HG02943 (cell line): Measurements from ENCODE around the gene METTL15.
"Not testable (repeated sequence)": the region's sequence is repeated elsewhere in the genome, so short reads cannot be mapped to it uniquely, and the experiment has no call there.

Experiments
- ATAC-seq: cut with Tn5 transposase; IDR thresholded peaks from one replicate; pipeline ENCODE4 v1.9.1; 2021; ENCODE audit warnings: mild to moderate bottlenecking, low read depth, moderate library complexity; ENCODE audit not compliant: unreplicated experiment

Gene METTL15

DNA sequence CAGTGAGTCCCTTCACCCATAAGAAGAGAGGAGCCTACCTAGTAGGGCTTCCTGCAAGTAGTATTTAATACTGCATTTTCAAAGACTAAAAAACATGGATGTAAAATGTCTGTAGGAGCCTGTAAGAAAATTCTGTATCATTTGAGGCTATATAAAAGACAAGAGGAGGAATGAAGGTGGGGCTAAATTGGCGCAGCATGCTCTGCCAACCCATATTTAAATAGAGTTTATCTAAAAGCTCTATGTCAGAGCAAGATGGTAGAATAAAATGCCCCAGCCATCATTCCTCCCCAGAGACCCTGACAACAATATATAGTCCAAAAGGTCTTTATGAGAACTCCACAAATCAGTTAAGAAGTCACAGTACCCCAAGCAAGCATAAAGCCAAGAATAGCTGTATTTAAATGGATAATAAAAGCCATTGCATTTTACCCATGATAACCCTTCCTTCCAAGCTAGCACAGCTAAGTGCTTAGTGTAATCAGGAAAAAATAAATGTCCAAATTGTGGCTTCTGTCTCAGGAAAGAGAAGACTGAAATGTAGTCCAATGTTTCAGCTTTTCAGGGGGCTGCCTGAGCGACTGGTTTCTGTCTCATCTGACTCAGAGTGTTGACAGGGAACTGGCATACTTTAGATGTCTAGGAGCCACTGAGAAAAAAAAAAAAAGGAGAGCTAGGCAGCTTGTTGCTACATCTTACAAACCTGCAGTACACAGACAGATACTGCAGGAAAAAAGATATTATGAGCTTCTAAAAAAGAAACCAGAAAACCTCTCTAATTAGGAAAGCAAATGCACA is 258.6 kb downstream of the METTL15 start:
- ATAC-seq = no peak

DNA sequence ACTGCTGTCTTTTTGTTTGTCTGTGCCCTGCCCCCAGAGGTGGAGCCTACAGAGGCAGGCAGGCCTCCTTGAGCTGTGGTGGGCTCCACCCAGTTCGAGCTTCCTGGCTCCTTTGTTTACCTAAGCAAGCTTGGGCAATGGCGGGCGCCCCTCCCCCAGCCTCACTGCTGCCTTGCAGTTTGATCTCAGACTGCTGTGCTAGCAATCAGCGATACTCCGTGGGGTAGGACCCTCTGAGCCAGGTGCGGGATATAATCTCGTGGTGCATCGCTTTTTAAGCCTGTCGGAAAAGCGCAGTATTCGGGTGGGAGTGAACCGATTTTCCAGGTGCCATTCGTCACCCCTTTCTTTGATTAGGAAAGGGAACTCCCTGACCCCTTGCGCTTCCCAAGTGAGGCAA is 269.9 kb downstream of the METTL15 start:
- ATAC-seq = not testable (repeated sequence)
